OCI-LY7 (cell line): ENCODE results near the gene CSNK1G1. TPM values are rescaled to one million over a fixed set of nuclear protein-coding genes. Genes with fewer than 3 reads are reported as not detected.

Source experiments
- BruUV-seq: library from RNA; stranded (reverse); fragments of 400-500 nt; replicated peaks from 2 replicates; lab custom pipeline; 2021; lab: Mats Ljungman, UMichigan
- CTCF ChIA-PET: fragments of 300-600 bp; sonication (Branson Sonifier 250); formaldehyde crosslinking; loops from one replicate; lab custom pipeline; 2022; ENCODE audit warnings: antibody characterized with exemption; ENCODE audit not compliant: unreplicated experiment; lab: Charles Lee
- POLR2A ChIA-PET: fragments of 300-600 bp; sonication (Branson Sonifier 250); formaldehyde crosslinking; loops from one replicate; lab custom pipeline; 2022; ENCODE audit warnings: antibody characterized with exemption; lab: Charles Lee
- DNase-seq: peaks from one replicate; pipeline ENCODE4 v3.0.0-alpha.2; 2015; ENCODE audit warnings: low spot score
- H2AFZ ChIP-seq: fragments of 200-600 bp; sonication (generic), shearing (Covaris generic); 2 replicates; pipeline ENCODE4 v1.6.1; 2014; ENCODE audit warnings: mild to moderate bottlenecking, antibody characterized with exemption, low read length, moderate library complexity
- H3K27ac ChIP-seq: fragments of 200-600 bp; sonication (generic); 2 replicates; pipeline ENCODE4 v1.5.1; 2014; ENCODE audit warnings: mixed run types, low read depth, mild to moderate bottlenecking, moderate library complexity, low read length, inconsistent platforms; ENCODE audit not compliant: poor library complexity, severe bottlenecking
- H3K36me3 ChIP-seq: fragments of 200-600 bp; sonication (generic); 2 replicates; pipeline ENCODE4 v1.6.1; 2014; ENCODE audit warnings: mild to moderate bottlenecking, antibody characterized with exemption, low read length, moderate library complexity, mixed read lengths; ENCODE audit not compliant: insufficient read depth
- H3K4me1 ChIP-seq: fragments of 200-600 bp; sonication (generic); 2 replicates; pipeline ENCODE4 v1.5.1; 2014; ENCODE audit warnings: mild to moderate bottlenecking, low read length; ENCODE audit not compliant: insufficient read depth, poor library complexity, severe bottlenecking
- H3K4me2 ChIP-seq: fragments of 200-600 bp; sonication (generic); 2 replicates; pipeline ENCODE4 v1.6.1; 2014; ENCODE audit warnings: mild to moderate bottlenecking, low read length
- H3K4me3 ChIP-seq: fragments of 200-600 bp; sonication (generic); 2 replicates; pipeline ENCODE4 v1.5.1; 2014; ENCODE audit warnings: mild to moderate bottlenecking, low read depth, low read length; ENCODE audit not compliant: poor library complexity, severe bottlenecking
- H3K79me2 ChIP-seq: fragments of 200-600 bp; sonication (generic); 2 replicates; pipeline ENCODE4 v1.6.1; 2016; ENCODE audit warnings: low read depth, mild to moderate bottlenecking, low read length, moderate library complexity, mixed read lengths; ENCODE audit not compliant: insufficient read depth
- H3K9me2 ChIP-seq: fragments of 200-600 bp; sonication (generic); 2 replicates; pipeline ENCODE4 v1.6.1; 2016; ENCODE audit warnings: mild to moderate bottlenecking, low read length, mixed read lengths; ENCODE audit not compliant: insufficient read depth
- H3K9me3 ChIP-seq: fragments of 200-600 bp; sonication (generic); 2 replicates; pipeline ENCODE4 v1.6.1; 2014; ENCODE audit warnings: mild to moderate bottlenecking, mixed run types, low read length, mixed read lengths
- H4K20me1 ChIP-seq: fragments of 200-600 bp; sonication (generic); 2 replicates; pipeline ENCODE4 v1.6.1; 2014; ENCODE audit warnings: mild to moderate bottlenecking, antibody characterized with exemption, low read length, moderate library complexity, mixed read lengths; ENCODE audit not compliant: insufficient read depth
- CTCF ChIP-seq: fragments of 200-600 bp; sonication (generic); conservative IDR thresholded peaks from 2 replicates; pipeline ENCODE4 v1.5.1; 2014; ENCODE audit warnings: mild to moderate bottlenecking, antibody characterized with exemption, low read length, moderate library complexity, mixed read lengths
- EZH2phosphoT487 ChIP-seq: fragments of 200-600 bp; sonication (generic); IDR thresholded peaks from 2 replicates; pipeline ENCODE4 v1.6.1; 2018; ENCODE audit warnings: low read depth, borderline replicate concordance, mild to moderate bottlenecking, mixed run types, antibody characterized with exemption, low read length, moderate library complexity, mixed read lengths
- intact Hi-C: fragments of 100-400 bp; cut with micrococcal nuclease; formaldehyde crosslinking; loops from one replicate; pipeline ENCODE4 v1.10.0; 2022; ENCODE audit not compliant: unreplicated experiment
- total RNA-seq, 2 experiments: library from RNA; depleted of rRNA in 1 of 2; stranded (reverse); fragments of >200 nt in 1 of 2; shearing (Covaris generic) in 1 of 2; gene quantifications; 2 replicates each; pipeline ENCODE4 v1.2.3, GENCODE V29; 2014 to 2022

The CSNK1G1 gene
- total RNA-seq, 2 experiments from 2014 or later = 8.8 to 14.1 TPM

- peaks cover 25% of the 10 kb centered on the region for H3K36me3 ChIP-seq
- H3K79me2 ChIP-seq = peaks cover 27% of the 10 kb centered on the region
- H3K4me1 ChIP-seq = peaks cover 27% of the 10 kb centered on the region
- intact Hi-C loops = loop anchor here (2.0 to 5.0 kb wide), 2 partner anchors 193 to 223 kb away; partner anchors contain the start of genes CSNK1G1 and TRIP4
- H3K27ac ChIP-seq = peak overlapping the region; percentile 65
- H4K20me1 ChIP-seq = no peaks in the 10 kb centered on the region
- no peaks in the 10 kb centered on the region for H3K9me2 ChIP-seq
- no peak for DNase-seq
- POLR2A ChIA-PET = interaction anchor here (0.5 to 1.2 kb wide), 7 partner anchors 11 to 621 kb away, joined by 3 read pairs; no protein-coding TSS in a partner anchor
- CTCF ChIA-PET = interaction anchor here (0.5 kb wide), 1 partner anchor 525 kb away, joined by 3 read pairs; no protein-coding TSS in a partner anchor
- H2AFZ ChIP-seq = peak overlapping the region; percentile 79
- TSS peak; percentile 72 for BruUV-seq
- H3K4me2 ChIP-seq = peak overlapping the region; percentile 80
- TF ChIP-seq CTCF (no peak), EZH2phosphoT487 (no peak)
- H3K9me3 ChIP-seq = no peaks in the 10 kb centered on the region
- H3K4me3 ChIP-seq = peak overlapping the region; percentile 65
Observed at GRCh38 chr15:64163659-64164362, 192.2 kb downstream of the CSNK1G1 start.

GRCh38 chr15:64162869-64163658 is 192.9 kb downstream of the CSNK1G1 start, which contains the start of gene PPIB:
TSS of gene PPIB (minus strand) at chr15:64163022. CDS start at chr15:64162986, 36 bp downstream.
- BruUV-seq = no TSS peak
- peak within 1 kb of the TSS; percentile 79 for H2AFZ ChIP-seq
- H3K9me3 ChIP-seq = no peaks in the 10 kb centered on the region
- peaks cover 32% of the 10 kb centered on the region for H3K36me3 ChIP-seq
- peak within 1 kb of the TSS; percentile 65 for H3K27ac ChIP-seq
- peak; percentile 98 for DNase-seq
- ChIA-PET POLR2A (interaction anchor here (0.5 to 2.0 kb wide), 7 partner anchors 10 to 214 kb away, joined by 3 to 14 read pairs (median 3); no protein-coding TSS in a partner anchor), CTCF (interaction anchor here (0.6 to 1.2 kb wide), 2 partner anchors 10 to 867 kb away, joined by 3 read pairs; no protein-coding TSS in a partner anchor)
- no peaks in the 10 kb centered on the region for H3K9me2 ChIP-seq
- H4K20me1 ChIP-seq = no peaks in the 10 kb centered on the region
- peaks cover 29% of the 10 kb centered on the region for H3K4me1 ChIP-seq
- peak within 1 kb of the TSS; percentile 80 for H3K4me2 ChIP-seq
- peaks cover 27% of the 10 kb centered on the region for H3K79me2 ChIP-seq
- TF ChIP-seq CTCF (peak; percentile 70), EZH2phosphoT487 (no peak)
- intact Hi-C loops = loop anchor here (2.0 to 5.0 kb wide), 2 partner anchors 194 to 224 kb away; partner anchors contain the start of genes CSNK1G1 and TRIP4
- H3K4me3 ChIP-seq = peak within 1 kb of the TSS; percentile 86
